Caki2 (cell line): ENCODE measurements around the gene KLLN. TPM values are rescaled to one million over a fixed set of nuclear protein-coding genes. Genes with fewer than 3 reads are reported as not detected.
"Not testable (repeated sequence)": the region's sequence is repeated elsewhere in the genome, so short reads cannot be mapped to it uniquely, and the experiment has no call there.

ENCODE experiments used
- DNase-seq: peaks from one replicate; pipeline ENCODE4 v3.0.0-alpha.2; 2015; ENCODE audit warnings: low read depth
- in situ Hi-C: cut with HindIII; loops from 2 replicates; pipeline ENCODE4 v1.10.0; 2016; ENCODE audit warnings: low sequenced_read_pairs, low pct_unique_long_range_greater_than_20kb, mixed read lengths
- total RNA-seq: library from RNA; depleted of rRNA; stranded (reverse); fragments of >200 nt; shearing (Covaris generic); gene quantifications from 2 replicates; pipeline ENCODE4 v1.2.3, GENCODE V29; 2014; ENCODE audit warnings: low replicate concordance

Gene KLLN
- total RNA-seq, 1 experiment from 2014 or later, result 0.54 TPM

DNA sequence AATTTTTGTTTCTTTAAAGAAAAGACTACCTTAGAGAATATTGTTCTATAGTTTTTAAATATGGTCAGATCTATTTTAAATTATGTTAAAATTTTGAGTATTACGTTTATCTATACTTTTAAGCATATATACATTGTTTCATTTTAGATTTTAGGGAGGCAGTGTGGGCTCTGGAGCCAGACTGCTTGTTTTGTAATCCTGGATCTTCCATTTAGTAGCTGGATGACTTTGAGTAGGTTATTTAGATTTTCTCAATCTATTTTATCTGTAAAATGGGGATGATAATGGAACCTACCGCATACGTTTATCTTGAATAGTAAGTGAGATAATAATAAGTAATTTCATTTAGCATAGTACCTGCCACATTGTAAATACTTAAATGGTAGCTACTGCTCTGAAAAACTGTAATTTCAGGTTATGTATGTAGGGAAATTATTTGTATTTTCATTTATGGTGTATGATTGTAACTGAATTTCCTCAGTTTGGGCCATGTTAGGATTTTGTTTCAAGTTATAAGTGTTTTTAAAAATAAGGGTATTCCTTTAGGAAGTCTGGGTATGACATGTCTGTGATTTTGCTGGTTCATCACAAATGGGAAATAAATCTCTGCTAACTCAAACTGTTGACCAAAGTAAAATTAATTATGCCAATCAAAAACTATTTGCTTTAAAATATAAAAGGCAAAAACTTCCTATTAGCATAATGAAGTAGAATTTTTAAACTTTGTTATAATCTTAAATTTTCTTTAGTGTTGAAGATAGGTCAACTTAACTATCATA is 6.6 kb upstream of the KLLN start:
- in situ Hi-C loops, result loop anchor here (25.0 kb wide), 1 partner anchor 692 kb away; no protein-coding TSS in a partner anchor
- DNase-seq, result no peak

GRCh38 chr10:87869139-87869538 is 5.8 kb upstream of the KLLN start:
- in situ Hi-C loops, result loop anchor here (25.0 kb wide), 1 partner anchor 693 kb away; no protein-coding TSS in a partner anchor
- not testable (repeated sequence) for DNase-seq

GRCh38 chr10:87868277-87868676 is 4.9 kb upstream of the KLLN start:
- DNase-seq, result no peak
- in situ Hi-C loops, result loop anchor here (25.0 kb wide), 1 partner anchor 694 kb away; no protein-coding TSS in a partner anchor

- in situ Hi-C loops, result loop anchor here (25.0 kb wide), 1 partner anchor 695 kb away; no protein-coding TSS in a partner anchor
- DNase-seq, result no peak
These were observed 4.1 kb upstream of the KLLN start for GRCh38 chr10:87867453-87867852.

GRCh38 chr10:87866412-87866974 is 3.2 kb upstream of the KLLN start:
- in situ Hi-C loops, result loop anchor here (25.0 kb wide), 1 partner anchor 696 kb away; no protein-coding TSS in a partner anchor
- peak; percentile 17 for DNase-seq

- DNase-seq, result peak; percentile 35
- in situ Hi-C loops, result loop anchor here (25.0 kb wide), 1 partner anchor 697 kb away; no protein-coding TSS in a partner anchor
These were observed 2.0 kb upstream of the KLLN start for GRCh38 chr10:87865241-87865881.

DNA sequence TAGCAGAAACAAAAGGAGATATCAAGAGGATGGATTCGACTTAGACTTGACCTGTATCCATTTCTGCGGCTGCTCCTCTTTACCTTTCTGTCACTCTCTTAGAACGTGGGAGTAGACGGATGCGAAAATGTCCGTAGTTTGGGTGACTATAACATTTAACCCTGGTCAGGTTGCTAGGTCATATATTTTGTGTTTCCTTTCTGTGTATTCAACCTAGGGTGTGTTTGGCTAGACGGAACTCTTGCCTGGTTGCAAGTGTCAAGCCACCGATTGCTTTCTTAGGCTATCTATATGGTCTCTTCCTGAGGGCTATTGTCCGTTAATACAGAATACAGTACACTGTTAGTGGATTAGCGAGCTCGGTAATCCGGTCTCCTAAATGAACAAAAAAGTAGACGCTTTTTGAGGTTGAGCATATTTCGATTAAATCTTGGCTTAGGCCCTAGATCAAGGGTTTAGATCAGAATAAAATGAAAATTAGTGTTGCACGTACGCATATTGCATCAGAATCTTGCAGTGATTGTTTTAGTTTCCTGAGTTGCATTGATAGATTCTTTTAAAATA is 1.2 kb upstream of the KLLN start:
- DNase-seq, result peak; percentile 49
- in situ Hi-C loops, result loop anchor here (25.0 kb wide), 1 partner anchor 698 kb away; no protein-coding TSS in a partner anchor

- not testable (repeated sequence) for DNase-seq
- in situ Hi-C loops, result loop anchor here (25.0 kb wide), 1 partner anchor 698 kb away; no protein-coding TSS in a partner anchor
These were observed 690 bp upstream of the KLLN start for GRCh38 chr10:87863951-87864495.

DNA sequence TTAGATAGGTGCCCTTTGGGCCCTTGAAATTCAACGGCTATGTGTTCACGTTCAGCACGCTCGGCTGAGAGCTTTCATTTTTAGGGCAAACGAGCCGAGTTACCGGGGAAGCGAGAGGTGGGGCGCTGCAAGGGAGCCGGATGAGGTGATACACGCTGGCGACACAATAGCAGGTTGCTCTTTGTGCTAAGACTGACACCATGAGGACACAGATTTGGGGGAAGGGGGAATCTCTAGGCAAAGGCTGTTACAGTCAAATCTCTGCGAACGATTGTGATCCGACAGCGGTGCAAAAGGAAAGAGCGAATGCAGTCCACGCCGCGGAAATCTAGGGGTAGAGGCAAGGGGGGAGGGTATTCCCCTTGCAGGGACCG is 667 bp downstream of the KLLN start:
- in situ Hi-C loops, result loop anchor here (25.0 kb wide), 1 partner anchor 700 kb away; no protein-coding TSS in a partner anchor
- DNase-seq, result no peak

- in situ Hi-C loops, result loop anchor here (25.0 kb wide), 1 partner anchor 700 kb away; no protein-coding TSS in a partner anchor
These were observed 1.2 kb downstream of the KLLN start for GRCh38 chr10:87861953-87862678.

GRCh38 chr10:87861566-87861952 is 1.8 kb downstream of the KLLN start:
- DNase-seq, result no peak
- in situ Hi-C loops, result loop anchor here (25.0 kb wide), 1 partner anchor 701 kb away; no protein-coding TSS in a partner anchor

More at GRCh38 chr10:87861953-87862678, 1.2 kb downstream of the KLLN start:
- peak; percentile 97 for DNase-seq

- in situ Hi-C loops, result loop anchor here (25.0 kb wide), 1 partner anchor 701 kb away; no protein-coding TSS in a partner anchor
- no peak for DNase-seq
These were observed 2.4 kb downstream of the KLLN start for GRCh38 chr10:87860816-87861403.

DNA sequence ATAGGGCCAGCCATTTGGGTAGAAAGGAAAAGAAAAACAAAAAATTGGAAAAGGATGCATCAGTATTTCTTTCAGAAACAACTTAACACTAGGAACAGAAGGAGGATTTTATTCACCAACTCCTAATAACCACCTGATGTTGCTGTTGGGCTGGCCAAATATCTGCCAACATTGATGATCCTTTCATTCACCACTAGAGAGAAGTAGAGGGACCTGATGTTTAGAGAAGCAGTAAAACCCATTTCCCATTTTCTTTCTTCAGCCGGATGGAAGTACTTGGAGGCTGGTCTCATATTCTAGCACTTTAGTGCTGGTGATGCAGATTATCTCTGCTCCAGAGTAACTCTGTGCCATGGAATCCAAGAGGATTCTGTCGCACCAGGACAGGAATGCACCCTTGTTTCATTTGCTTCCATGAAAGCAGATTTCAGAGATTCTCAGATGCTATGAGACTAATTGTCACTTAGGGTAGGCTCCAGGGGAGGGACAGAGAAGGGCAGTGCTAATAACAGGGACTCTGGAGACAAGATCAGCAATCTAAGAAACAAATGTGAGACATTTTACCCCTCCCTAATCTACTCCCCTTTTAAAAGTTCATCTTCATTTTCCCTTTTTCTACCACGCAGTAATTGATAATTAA is 3.1 kb downstream of the KLLN start:
- peak; percentile 76 for DNase-seq
- in situ Hi-C loops, result loop anchor here (25.0 kb wide), 1 partner anchor 702 kb away; no protein-coding TSS in a partner anchor

DNA sequence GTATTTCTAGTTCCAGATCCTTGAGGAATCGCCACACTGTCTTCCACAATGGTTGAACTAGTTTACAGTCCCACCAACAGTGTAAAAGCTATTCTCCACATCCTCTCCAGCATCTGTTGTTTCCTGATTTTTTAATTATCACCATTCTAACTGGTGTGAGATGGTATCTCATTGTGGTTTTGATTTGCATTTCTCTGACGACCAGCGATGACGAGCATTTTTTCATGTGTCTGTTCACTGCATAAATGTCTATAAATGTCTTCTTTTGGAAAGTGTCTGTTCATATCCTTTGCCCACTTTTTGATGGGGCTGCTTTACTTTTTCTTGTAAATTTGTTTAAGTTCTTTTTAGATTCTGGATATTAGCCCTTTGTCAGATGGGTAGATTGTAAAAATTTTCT is 7.7 kb downstream of the KLLN start:
- not testable (repeated sequence) for DNase-seq
- in situ Hi-C loops, result loop anchor here (25.0 kb wide), 1 partner anchor 707 kb away; no protein-coding TSS in a partner anchor

DNA sequence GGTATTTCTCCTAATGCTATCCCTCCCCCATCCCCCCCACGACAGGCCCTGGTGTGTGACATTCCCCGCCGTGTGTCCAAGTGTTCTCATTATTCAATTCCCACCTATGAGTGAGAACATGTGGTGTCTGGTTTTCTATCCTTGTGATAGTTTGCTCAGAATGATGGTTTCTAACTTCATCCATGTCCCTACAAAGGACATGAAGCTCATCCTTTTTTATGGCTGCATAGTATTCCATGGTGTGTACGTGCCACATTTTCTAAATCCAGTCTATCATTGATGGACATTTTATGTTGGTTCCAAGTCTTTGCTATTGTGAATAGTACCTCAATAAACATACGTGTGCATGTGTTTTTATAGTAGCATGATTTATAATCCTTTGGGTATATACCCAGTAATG is 8.1 kb downstream of the KLLN start:
- in situ Hi-C loops, result loop anchor here (25.0 kb wide), 1 partner anchor 707 kb away; no protein-coding TSS in a partner anchor
- DNase-seq, result not testable (repeated sequence)

DNA sequence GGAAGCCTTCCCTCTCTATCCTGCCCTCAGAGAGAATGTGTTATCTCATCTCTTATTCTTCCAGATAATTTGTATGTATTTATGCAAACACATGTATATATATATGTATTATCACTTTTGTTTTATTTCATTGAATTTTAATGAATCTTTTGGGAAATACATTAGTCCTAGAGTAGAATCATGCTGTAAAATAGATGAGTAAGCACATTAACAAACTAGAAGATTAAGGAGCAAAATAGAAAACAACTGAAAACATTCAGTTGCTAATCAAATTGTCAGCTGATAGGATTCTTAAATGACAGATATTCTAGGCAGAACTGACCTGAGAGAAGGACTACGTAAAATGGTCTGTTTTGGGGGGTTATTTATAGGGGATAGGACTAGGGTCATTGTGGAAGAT is 11.2 kb downstream of the KLLN start:
- in situ Hi-C loops, result loop anchor here (25.0 kb wide), 1 partner anchor 710 kb away; no protein-coding TSS in a partner anchor
- DNase-seq, result no peak
